Activated naive CD8-positive, alpha-beta T cell treated with anti-CD3 and anti-CD28 coated beads, Interleukin-2, amount 50 U/mL, for 16 hours (primary cell): ENCODE measurements around the gene BFSP1.
A peak's percentile ranks its signal among the peaks of the same experiment; 100 is the strongest.

Experiments
- DNase-seq: peaks from one replicate; pipeline ENCODE4 v3.0.0-alpha.2; 2020; ENCODE audit warnings: low read depth, low spot score

The BFSP1 gene

GRCh38 chr20:17557675-17558006 lies 26.5 kb upstream of the BFSP1 start:
- DNase-seq: no peak

DNA sequence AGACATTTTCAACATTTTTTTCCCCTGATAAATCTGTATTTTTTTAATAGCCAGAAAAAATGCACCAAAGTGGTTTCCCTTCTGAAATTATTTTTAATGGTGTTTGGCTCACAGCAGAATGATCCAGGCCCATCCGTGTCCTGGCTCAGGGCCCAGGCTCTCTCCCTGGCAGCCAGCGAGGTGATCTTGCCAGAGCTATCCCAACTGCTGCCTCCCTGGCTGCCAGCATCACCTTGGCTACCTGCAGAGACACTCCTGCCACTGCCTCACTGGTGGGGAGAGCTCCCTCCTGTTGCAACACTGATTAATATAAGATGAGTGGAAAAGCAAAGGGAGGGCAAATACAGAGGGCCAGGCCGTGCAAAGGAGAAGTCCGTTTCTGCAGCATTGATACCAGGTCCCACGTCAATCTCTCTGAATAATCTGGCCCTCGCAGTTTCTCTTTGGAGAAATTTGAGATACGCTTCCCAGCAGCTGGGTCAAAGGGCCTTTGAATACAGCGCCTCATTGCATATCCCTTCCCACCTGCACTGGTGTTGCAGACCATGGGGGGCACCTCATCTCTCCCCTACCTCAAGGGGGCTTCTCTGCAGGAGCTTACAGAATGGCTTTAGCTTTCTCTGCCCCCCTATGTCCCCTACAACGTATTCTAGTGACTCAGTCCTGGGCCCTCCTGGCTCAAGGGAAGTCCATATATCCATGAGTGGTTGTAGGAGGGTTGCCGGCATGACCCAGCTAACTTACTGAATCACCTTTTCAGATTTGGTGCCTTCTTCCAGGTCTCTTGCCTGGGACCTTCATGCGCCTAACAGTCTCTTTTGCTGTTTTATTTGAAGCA lies 25.9 kb upstream of the BFSP1 start:
- no peak for DNase-seq

GRCh38 chr20:17555106-17555505 lies 23.9 kb upstream of the BFSP1 start:
- DNase-seq: no peak

GRCh38 chr20:17549131-17549530 lies 18.0 kb upstream of the BFSP1 start:
- no peak for DNase-seq

DNA sequence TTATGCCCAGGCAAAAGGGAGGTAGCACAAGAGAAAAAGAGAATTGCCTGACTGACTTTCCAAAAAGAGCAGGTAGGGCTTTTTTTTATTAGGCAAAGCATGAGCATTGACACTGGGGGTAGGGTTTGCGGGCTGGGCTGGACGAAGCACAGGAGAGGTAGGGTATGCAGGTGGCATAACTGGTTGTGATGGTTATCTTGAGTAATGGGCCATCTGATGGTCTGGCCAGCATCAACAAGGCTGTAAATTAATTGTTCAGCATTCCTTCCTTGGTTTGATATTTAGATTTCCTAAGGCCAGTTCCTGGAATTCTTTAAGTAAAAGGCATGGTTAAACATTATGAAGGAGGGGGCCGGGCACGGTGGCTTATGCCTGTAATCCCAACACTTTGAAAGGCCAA lies 13.9 kb upstream of the BFSP1 start:
- no peak for DNase-seq

GRCh38 chr20:17543531-17544131 lies 12.5 kb upstream of the BFSP1 start:
- no peak for DNase-seq

- no peak for DNase-seq
These were observed 11.8 kb upstream of the BFSP1 start for GRCh38 chr20:17542993-17543412.

- DNase-seq: no peak
These were observed 11.3 kb upstream of the BFSP1 start for GRCh38 chr20:17542481-17542880.

- DNase-seq: no peak
These were observed 10.8 kb upstream of the BFSP1 start for GRCh38 chr20:17541996-17542395.

- no peak for DNase-seq
These were observed 10.4 kb upstream of the BFSP1 start for GRCh38 chr20:17541596-17541995.

GRCh38 chr20:17538517-17539170 lies 7.5 kb upstream of the BFSP1 start:
- DNase-seq: no peak

- no peak for DNase-seq
These were observed 6.8 kb upstream of the BFSP1 start for GRCh38 chr20:17537959-17538358.

GRCh38 chr20:17536944-17537444 lies 5.8 kb upstream of the BFSP1 start:
- DNase-seq: peak; percentile 35

DNA sequence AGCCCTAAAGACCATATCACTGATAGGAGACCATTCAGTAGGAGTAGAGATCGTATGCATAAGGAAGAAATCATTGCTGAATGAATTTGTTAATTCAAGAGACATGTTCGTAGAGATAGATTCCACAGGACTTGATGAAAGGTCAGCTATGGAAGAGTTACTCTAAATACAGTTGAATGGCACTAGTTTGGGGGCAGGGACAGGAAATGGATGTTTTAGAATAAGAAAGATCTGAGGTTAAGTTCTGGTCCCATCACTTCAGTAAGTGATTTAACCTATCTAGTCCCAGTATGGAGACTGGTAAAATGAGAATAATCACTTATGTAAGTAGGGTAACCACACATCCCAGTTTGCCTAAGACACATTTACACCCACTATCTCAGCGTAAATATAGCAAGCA lies 2.9 kb upstream of the BFSP1 start:
- DNase-seq: no peak

- no peak for DNase-seq
These were observed 2.2 kb upstream of the BFSP1 start for GRCh38 chr20:17533396-17533795.

GRCh38 chr20:17531665-17532025 lies 466 bp upstream of the BFSP1 start:
- DNase-seq: no peak

DNA sequence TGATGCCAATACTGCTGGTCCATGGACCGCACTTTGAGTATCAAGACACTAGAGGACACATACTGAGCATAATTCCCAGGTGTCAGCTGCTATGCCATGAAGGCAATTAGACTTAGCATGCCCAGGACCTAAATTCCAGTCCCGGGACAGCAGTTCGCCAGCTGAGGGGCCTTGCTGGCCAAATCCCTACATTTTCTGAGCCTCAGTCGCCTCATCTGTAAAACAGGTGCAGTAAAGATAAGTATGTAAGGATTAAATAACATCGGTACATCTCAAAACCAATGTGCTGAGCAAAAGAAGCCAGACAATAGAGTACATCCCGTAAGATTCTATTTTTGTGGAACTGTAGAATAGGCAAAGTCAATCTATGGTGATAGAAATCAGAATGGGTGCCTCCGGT lies 1.0 kb downstream of the BFSP1 start:
- no peak for DNase-seq

GRCh38 chr20:17529586-17529985 lies 1.6 kb downstream of the BFSP1 start:
- DNase-seq: no peak

DNA sequence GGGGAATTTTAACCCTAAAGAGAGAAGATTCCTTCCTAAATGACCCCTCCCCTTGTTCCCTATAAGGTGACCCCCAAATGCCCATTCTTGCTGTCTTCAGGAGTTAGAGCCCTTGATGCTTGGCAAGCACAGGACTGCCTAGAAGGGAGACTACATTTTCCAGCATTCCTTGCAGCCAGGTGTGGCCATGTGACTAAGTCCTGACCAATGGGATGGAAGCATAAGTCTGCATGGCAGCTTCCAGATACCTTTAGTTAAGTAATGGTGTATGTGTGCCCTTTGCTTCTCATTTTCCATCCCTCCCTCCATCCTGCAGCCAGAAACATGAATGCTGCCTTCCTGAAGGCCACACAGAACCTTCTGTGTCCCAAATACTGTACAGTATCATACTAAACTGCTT lies 5.5 kb downstream of the BFSP1 start:
- no peak for DNase-seq

DNA sequence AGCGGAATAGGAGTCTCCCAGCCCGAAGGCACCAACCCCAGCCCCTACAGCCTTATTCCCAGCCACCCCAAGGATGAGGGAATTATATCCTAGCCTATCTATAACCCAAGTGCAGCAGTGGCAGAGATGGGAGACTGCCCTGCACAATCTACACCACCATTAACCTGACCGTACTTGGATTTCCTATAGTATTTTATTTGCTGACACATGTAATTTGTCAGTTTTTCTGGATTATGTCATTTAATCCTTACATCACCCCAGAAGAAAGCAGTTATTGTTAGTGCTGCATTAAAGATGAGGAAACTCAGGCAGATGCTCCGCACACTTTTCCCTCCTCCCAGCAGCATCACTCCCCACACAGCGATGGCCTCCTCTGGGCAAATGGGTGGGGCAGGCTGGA lies 6.0 kb downstream of the BFSP1 start:
- no peak for DNase-seq

DNA sequence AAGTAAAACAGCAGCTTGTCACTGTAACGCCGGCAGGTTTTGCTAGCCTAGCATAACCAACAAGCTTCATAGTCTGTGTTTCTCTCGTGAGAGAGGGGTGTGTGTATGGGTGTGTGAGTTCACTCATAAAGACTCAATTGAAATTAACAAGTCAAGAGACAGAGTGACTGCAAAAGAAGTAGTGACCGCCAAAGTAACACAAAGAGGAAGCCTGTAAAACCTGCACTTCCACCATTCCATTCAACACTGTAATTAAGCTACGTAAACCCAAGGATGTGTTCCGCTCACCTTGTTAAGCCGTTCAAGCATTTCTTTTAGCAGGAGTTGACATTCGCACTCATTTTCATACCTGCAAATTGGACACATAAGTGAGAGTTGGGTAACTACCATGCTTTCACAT lies 6.6 kb downstream of the BFSP1 start:
- DNase-seq: no peak

- DNase-seq: no peak
These were observed 7.9 kb downstream of the BFSP1 start for GRCh38 chr20:17523326-17523725.

- no peak for DNase-seq
These were observed 8.7 kb downstream of the BFSP1 start for GRCh38 chr20:17522528-17522927.
